GM12892 (cell line): ENCODE data around the gene SFPQ.
"Not testable (repeated sequence)": the region's sequence is repeated elsewhere in the genome, so short reads cannot be mapped to it uniquely, and the experiment has no call there.

Source experiments
- POLR2A ChIP-seq: IDR thresholded peaks from 2 replicates; pipeline ENCODE4 v1.6.1; 2011; ENCODE audit warnings: low read depth, low read length, control low read depth
- POLR2AphosphoS5 ChIP-seq: IDR thresholded peaks from 2 replicates; pipeline ENCODE4 v1.6.1; 2011; ENCODE audit warnings: low read depth, low read length, control low read depth
- TAF1 ChIP-seq: IDR thresholded peaks from 2 replicates; pipeline ENCODE4 v1.6.1; 2011; ENCODE audit warnings: low read depth, mild to moderate bottlenecking, control low read depth, low read length, borderline replicate concordance

- not testable (repeated sequence) for TF ChIP-seq POLR2A, POLR2AphosphoS5, TAF1
Observed at GRCh38 chr1:35142728-35143127, 50.2 kb downstream of the SFPQ start.
